Right cardiac atrium (tissue), 5 donors: ENCODE data around the gene MBTPS2. TPM values are rescaled to one million over a fixed set of nuclear protein-coding genes. Genes with fewer than 3 reads are reported as not detected.

ENCODE experiments used
- ATAC-seq, 2 donors: fragments of 200-7000 bp; cut with Tn5 transposase; one replicate each; pipeline versions ENCODE4 v1.8.0 to v1.9.1; 2020; ENCODE audit warnings: moderate library complexity in 2 of 2, mild to moderate bottlenecking in 1 of 2
- DNase-seq, 3 donors: peaks; one replicate each; pipeline ENCODE4 v3.0.0-alpha.2; 2020
- H3K27ac ChIP-seq: one replicate; pipeline ENCODE4 v1.5.1; 2013; ENCODE audit warnings: mild to moderate bottlenecking, low read length, control low read depth, moderate library complexity
- H3K27me3 ChIP-seq: one replicate; pipeline ENCODE4 v1.6.1; 2013; ENCODE audit not compliant: control insufficient read depth, insufficient read depth
- H3K4me1 ChIP-seq: one replicate; pipeline ENCODE4 v1.6.1; 2013; ENCODE audit warnings: low read length; ENCODE audit not compliant: control insufficient read depth, insufficient read depth
- H3K4me3 ChIP-seq: one replicate; pipeline ENCODE4 v1.5.1; 2013; ENCODE audit warnings: low read length, control low read depth
- H3K9me3 ChIP-seq: one replicate; pipeline ENCODE4 v1.6.1; 2013; ENCODE audit warnings: low read length; ENCODE audit not compliant: control insufficient read depth
- WGBS: extraction: QIAGEN DNeasy Blood & Tissue Kit; methylation state at CpG from one replicate; pipeline ENCODE4 v1.1.7; 2013; 5-methylcytosine and 5-hydroxymethylcytosine counted together
- intact Hi-C, 4 donors: fragments of 100-400 bp; cut with DNase I; formaldehyde crosslinking; loops; one replicate each; pipeline versions ENCODE4 v1.11.0 to v1.14.0; 2022 to 2023
- polyA plus RNA-seq: library from polyadenylated mRNA; stranded (reverse); fragments of 200-250 nt; gene quantifications from one replicate; pipeline ENCODE4 v1.2.3, GENCODE V29; 2013
- total RNA-seq, 4 donors: library from RNA; stranded (reverse); fragmentation: NEBNext Ultra II Directional; extraction: Animal tissue kit (Norgen Biotek cat#: 25700); gene quantifications; one replicate each; pipeline ENCODE4 v1.2.1, GENCODE V29; 2021
- donor health status: healthy with polysubstance abuse.
- donor health status: DM: no; HTN: yes; CAD: no.
- donor health status: DM: no; HTN: no; CAD: no.
- donor health status: DM: no; HTN: yes; CAD: no; lungs with severe emphysema.
- donor health status: DM: yes; HTN: yes; CAD: no.

Gene MBTPS2
- total and polyA plus RNA-seq, 5 donors: 5.0 to 12.7 (median 12.3) TPM

GRCh38 chrX:21934414-21934813, 95.0 kb downstream of the MBTPS2 start:
- H3K27me3 ChIP-seq: no peaks in the 10 kb centered on the region
- intact Hi-C loops: no loop called here
- no peak overlapping the region for H3K4me3 ChIP-seq
- WGBS: 82% methylated on average over 3 of the region's 3 CpGs
- H3K9me3 ChIP-seq: no peaks in the 10 kb centered on the region
- H3K27ac ChIP-seq: no peak overlapping the region
- DNase-seq: no peak
- ATAC-seq: no peak
- H3K4me1 ChIP-seq: no peaks in the 10 kb centered on the region

Other genes starting within 250 kb of the MBTPS2 start
- gene KLHL34, start 181.3 kb upstream of the MBTPS2 start, total RNA-seq: 1 to 10 TPM; 1.3 to 3.2 (median 2.5) TPM
- gene KLHL34, start 181.3 kb upstream of the MBTPS2 start, polyA plus RNA-seq: 1.5 TPM
- gene SMPX, start 81.5 kb upstream of the MBTPS2 start, total RNA-seq: 100 to 1,000 TPM; 422 to 570 (median 436) TPM
- gene SMPX, start 81.5 kb upstream of the MBTPS2 start, polyA plus RNA-seq: 714 TPM
- gene YY2, start 16.4 kb downstream of the MBTPS2 start, total RNA-seq: under 1 TPM; 0.43 to 0.91 (median 0.53) TPM
- gene YY2, start 16.4 kb downstream of the MBTPS2 start, polyA plus RNA-seq: 0.57 TPM
- 10 to 100 TPM; 51.8 to 62.8 (median 55.9) TPM for gene SMS, start 101.1 kb downstream of the MBTPS2 start, total RNA-seq
- gene SMS, start 101.1 kb downstream of the MBTPS2 start, polyA plus RNA-seq: 44.7 TPM
- under 1 TPM in 2 of 4 donors, not detected in 2; 0.08 to 0.29 TPM for gene PHEX, start 192.7 kb downstream of the MBTPS2 start, total RNA-seq
- 0.02 TPM for gene PHEX, start 192.7 kb downstream of the MBTPS2 start, polyA plus RNA-seq